Dermis microvascular lymphatic vessel endothelial cell (primary cell): ENCODE results near the gene MME. TPM values are rescaled to one million over a fixed set of nuclear protein-coding genes. Genes with fewer than 3 reads are reported as not detected.
"Not testable (repeated sequence)": the region's sequence is repeated elsewhere in the genome, so short reads cannot be mapped to it uniquely, and the experiment has no call there.

ENCODE experiments used
- DNase-seq, 2 donors: peaks; one replicate each; pipeline versions ENCODE4 v3.0.0 to v3.0.0-alpha.2; 2010; ENCODE audit warnings: low read depth in 2 of 2
- total RNA-seq: library from RNA; depleted of rRNA; stranded (reverse); fragments of >200 nt; gene quantifications from 2 replicates; pipeline ENCODE4 v1.2.1, GENCODE V29; 2014

The MME gene
- total RNA-seq, 1 donor from 2014 or later = 1.3 TPM

DNA sequence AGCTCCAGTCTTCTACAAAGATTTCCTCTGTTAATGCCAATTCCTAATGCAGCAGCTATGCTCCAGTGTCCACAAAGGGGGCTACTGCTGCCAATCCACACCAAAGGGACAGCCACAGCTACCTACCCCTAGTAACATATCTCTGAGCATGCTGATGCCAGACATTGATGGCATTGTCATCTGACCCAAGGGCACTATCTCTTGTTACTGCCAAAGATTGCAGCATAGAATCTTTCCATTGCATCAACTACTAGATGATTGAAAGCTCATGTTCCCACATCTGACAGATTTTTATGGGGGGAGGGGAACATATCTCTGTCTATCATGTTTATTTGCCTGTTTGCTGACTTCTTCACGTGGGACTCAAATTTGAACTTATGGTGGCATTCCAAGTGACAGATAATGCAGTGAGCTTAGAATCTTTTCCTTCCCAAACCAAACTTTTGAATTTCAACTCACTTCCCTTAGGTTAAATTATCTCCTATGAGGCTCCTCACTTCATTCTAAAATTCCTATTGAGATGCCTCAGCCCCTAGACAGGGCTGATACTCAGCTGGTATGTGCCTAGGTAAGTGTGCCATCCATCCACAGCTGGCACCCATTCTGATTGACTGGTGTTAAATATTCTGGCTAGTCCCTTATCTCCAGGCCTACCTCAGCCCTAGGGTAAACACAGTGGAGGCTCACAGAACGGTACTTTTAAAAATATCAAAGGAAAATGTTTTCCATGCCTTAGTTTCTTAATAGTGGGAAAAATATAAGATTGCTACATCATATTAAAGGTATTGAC lies 113.0 kb downstream of the MME start:
- DNase-seq = no peak

DNA sequence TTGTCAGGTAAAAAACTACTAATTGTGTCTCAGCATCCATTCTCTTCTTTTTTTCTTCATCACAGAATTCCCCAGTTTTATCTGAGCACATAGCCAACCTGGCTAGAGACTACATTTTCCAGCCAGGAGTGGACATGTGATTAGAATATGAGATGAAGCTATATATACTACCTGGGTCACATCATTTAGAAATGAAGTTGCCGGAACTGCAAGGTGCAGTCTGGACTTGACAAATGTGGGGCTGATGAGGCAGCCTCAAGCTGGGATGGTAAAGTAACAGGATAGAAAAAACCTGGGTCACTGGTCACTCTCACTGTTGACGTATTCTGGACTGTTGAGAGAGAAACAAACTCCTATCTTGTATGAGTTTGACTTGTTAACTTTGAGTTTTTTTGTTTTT lies 113.7 kb downstream of the MME start:
- no peak for DNase-seq

DNA sequence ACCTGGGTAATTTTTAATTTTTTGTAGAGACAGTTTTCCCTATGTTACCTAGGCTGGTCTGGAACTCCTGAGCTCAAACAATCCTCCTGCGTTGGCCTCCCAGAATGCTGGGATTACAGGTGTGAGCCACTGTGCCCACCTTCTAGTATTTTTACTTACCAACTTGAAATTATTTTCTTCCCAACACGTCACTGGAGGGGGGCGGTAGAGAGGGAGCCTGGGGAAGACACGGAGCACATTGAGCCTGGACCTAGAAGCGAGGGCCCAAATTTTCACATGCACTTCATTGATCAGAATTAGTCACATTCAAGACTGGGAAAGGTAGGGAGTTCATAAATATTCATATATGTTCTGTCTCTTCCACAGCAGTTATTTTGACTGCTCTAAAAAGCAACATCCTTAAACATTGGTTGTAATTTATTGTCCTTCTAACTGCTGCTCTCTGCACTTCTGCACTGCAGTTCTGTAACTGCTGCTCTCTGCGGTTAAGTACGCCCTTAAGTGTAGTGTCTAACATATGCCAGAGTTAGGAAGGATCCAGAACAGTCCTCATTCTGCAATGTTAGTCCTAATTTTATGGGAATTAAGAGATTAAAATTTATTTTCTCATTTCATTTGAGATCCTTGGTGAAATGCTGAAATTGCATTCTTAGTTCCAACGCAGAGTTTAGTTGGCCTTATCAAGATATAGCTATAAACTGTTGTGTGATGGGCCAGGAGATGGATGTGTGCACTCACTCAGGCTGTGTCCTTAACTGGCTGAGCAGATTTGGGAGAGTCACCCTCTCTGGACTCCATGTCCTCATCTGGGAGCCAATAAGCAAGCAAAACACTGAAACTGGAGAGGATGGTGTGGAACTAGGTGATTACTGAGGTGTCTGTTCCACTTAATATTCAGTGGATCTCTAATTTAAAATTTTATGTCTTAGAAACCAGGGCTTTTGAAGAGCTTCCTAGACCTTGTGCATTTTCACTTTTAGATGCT lies 115.1 kb downstream of the MME start:
- DNase-seq = no peak

DNA sequence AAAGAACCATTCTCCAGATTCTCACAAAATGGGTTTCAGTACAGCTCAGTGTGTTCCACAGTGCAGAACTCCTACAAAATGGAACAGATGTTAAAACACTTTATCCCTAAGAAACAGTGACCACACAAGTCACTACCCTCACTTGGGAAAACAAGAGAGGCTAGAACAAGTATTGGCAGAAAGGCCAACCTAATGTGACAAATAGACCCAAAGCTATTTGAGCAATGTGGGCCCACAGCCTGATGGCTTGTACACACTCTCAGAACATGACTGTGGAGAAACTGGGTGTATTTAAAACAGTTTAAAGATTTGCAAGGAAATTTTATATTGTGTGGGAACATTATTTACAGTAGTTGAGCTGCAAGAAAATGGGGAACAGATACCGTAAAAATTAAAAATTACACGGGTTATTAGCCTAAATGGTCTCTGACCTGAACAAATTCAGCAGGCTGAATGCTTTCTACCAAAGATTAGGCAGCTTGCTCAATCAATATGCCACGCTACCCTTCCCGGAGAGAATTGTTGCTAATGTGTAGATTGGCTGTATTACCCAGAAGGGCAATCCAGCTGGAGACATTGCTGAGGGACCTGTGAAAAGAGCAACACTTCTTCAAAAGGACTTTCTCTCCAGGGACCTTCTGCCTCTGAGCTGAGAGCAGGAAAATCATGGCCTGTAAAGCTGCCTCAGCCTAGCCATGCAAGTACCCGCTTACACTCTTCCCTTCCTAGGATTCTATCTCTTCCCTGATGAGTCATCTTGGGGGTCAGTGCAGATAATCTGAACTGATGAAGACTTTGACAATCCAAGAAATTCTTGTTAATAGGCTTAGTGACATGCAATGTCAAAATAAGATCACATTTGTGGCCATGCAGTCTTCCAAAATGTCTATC lies 116.3 kb downstream of the MME start:
- no peak for DNase-seq

DNA sequence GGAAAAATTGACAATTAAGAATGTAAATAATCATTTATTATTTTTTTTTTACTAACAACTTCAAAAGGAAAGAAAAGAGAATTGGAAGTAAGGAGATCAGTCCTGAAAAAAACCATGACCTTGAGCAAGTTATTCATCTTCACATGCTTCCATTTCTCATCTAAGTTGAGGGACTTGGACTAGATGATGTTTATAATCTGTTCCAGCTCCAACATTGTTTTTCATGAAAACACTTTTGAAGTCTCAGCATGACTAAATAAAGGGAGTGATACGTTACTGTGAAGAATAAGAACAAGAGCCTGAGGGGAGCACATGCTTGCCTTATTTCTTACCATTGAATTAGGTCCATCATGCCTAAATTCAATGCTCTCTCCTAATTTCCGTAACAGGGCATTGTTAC lies 117.7 kb downstream of the MME start:
- DNase-seq = no peak

DNA sequence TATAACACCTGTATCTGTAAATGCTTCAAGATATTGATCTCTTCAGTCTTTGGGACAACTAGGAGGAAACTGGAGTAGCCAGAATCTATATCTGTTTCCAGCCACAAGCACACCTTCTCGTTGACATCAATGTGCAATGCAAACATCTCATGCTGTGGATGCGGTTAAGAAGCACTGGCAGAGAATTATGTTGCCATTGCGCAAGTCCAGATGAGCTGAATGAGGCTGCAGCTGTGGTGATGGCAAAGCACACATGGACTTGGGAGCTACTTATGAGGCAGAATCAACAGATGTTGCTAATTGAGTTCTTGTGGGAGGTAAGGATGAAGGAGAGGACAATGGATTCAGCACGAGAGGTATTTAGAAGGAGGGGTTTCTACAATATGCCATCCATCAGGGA lies 122.5 kb downstream of the MME start:
- DNase-seq = no peak

DNA sequence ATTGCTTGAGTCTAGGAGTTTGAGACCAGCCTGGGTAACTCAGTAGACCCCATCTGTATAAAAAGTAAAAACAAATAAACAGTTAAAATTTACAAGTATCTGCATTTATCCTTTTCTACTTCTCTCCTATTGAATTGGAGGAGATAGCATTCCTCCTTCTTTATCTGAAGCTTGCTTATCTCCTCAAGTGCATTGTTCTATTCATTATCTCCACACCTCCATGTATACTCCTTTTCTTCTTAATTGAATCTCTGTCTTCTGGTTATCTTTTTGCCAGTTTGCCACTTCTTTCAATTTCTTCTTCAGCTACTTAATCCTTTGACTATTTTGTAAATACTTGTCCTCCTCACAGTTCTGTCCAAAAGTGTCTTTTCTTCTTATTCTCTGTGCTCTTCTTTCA lies 124.7 kb downstream of the MME start:
- no peak for DNase-seq

DNA sequence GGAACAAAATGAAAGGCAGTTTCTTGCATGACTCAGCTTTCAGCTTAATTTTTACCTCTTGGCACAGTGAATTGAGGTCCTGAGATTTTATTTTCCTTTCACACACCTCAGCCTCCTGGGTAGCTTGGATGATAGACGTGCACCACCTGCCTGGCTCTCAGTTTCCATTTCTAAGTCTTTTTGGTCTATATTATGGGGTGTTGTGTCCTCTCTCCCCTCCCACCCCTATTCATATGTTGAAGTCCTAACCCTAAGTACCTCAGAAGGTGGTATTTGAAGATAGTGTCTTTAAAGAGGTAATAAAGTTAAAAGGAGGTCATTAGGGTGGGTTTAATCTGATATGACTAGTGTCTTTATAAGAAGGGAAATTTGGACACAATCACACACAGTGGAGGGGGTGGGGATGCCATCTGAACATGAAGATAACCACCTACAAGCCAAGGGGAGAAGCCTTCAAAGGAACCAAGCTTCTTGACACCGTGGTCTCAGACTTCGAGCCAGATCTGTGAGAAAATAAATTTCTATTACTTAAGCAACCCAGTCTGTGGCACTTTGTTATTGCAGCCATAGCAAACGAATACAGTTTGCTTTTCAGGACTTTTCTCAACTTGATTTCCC lies 128.2 kb downstream of the MME start:
- no peak for DNase-seq

DNA sequence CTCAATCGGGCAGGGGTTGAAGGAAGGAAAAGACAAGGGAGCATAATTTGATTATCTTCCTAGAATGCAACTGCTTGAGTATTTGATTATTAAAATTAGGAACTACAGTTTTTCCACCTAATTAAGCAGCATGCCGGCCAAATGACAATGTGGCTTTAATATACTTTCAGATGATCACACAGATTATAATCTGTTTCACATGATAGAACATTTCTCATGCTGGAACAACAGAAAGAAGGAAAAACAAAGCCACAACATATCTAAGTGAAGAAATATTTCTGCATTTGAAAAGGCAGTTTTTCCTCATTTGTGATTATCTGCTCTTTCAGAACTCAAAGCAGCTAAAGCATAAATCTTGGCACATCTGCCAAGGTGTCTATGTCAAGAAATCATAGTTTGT lies 130.6 kb downstream of the MME start:
- DNase-seq = no peak

DNA sequence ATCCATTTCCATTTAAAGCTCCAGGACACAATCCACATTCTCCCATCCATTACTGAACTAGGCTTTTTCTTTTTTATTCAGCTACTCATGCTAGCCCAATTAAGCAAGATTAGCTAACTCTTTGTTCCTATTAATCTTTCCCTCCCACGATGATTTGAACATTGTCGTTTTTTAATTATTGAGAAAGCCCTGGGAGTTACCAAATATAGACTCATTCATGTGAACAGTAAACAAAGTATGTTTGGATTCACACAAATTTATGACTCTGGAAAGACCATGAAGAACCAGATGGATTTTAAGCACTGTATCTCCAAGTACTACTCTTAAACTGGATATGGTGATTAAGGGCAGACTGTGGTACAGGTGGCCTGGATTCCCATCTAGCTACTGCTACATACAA lies 131.1 kb downstream of the MME start:
- no peak for DNase-seq

DNA sequence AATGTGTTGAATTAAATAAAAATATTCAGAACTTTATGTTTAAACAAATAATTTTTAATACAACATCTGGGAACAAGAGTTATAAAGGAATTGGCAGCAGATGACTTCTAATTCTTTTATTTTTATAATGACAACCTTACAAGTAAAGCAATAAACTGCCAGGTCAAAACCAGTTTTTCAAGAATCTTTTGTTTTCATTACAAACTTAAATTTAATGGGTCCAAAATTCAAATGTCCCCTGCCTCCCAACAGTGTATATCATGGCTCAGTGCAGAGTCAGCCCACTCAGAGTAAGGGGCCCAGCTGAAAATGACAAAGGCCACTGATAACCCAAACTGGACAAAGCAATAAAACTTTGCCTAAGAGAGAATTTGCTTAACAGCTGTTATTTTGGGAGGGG lies 131.8 kb downstream of the MME start:
- no peak for DNase-seq

DNA sequence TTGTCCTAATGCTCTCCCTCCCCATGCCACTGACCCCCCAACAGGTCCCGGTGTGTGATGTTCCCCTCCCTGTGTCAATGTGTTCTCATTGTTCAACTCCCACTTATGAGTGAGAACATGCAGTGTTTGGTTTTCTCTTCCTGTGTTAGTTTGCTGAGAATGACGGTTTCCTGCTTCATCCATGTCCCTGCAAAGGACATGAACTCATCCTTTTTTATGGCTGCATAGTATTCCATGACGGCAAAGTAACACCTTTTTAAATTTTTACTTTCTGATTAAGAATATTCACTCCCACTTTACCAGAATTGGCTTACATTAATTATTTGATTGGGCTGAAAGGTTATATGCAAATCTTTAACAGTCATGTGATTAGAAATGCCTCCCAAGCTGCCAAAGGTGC lies 135.9 kb downstream of the MME start:
- DNase-seq = not testable (repeated sequence)

DNA sequence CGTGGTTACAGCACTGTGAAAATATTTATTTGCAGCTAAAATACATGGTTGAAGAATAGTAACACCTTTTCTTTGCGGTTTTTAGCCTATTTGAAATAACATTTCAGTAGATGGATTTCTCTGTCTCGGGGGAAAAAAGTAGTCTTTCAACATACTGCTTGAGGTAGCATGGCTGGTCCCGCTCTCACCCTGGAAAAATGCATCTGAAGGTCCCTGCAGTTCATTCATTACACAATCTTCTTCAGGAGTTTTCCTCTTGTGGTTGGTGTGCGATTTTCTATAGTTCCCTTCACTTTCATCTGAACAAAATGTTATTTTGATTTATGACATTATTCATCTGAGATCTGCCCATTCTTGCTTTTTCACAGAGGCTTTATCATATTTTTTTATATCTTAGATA lies 137.5 kb downstream of the MME start:
- no peak for DNase-seq

DNA sequence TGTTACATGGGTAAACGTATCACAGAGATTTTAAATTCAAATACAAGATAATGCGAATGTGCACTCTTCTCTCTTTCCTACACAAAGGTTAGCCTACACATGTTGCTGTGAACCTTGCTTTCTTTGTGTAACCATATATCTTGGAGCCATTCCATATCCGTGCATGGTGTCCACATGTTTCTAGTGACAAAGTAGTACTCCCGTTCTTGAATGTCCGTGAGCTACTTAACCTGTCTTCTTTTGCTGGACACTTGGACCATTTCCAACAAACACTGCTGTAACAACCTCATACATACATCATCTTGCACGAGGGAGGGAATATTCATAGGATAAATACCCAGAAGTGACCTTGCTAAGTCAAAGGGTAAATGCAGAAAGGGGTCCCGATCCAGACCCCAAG lies 138.3 kb downstream of the MME start:
- no peak for DNase-seq

DNA sequence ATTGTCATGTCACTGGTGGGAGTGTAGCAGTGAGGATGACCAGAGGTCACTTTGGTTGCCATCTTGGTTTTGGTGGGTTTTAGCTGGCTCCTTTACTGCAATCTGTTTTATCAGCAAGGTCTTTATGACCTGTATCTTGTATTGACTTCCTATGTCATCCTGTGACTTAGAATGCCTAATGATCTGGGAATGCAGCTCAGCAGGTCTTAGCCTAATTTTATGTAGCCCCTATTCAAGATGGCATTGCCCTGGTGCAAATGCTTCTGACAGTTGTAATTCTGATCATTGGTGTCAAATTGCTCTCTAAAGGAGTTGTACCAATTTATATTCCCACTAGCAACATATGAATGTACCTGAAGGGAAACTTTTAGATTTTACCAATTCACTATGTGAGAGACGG lies 139.0 kb downstream of the MME start:
- DNase-seq = no peak

DNA sequence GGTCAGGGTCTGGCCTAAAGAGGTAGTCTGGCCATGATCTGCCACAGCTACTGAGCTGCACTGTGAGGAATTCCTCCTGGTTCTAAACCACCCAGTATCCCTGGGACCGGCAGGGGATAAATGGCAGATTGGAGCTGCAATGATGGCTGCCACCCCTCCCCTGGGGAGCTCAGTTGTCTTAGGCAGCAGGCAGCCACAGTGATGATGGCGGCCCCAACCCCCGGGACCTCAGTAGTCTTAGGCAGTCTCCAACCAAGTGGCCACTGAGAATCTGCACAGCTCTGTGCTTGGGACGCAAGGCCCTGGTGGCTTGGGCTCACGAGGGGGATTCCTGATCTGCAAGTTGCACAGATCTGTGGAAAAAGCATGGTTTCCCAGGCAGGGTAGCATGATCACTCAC lies 145.3 kb downstream of the MME start:
- no peak for DNase-seq

DNA sequence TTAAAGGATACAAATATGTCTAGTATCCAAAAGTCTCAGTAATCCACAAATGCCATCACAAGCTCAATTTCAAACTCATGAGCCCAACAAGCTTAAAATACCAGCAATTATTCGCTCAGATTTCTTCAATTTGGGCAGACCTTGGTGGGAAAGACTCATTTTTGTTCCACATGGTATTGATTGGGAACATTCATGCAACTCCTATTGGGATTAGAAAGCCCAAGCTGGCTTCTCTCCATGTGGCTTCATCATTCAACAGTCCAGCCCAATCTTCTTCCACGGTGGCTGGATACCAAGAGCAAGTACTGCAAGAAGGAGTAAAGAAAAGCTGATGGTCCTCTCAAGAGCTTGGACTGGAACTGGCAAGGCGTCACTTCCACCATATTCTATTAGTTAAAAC lies 147.0 kb downstream of the MME start:
- no peak for DNase-seq

DNA sequence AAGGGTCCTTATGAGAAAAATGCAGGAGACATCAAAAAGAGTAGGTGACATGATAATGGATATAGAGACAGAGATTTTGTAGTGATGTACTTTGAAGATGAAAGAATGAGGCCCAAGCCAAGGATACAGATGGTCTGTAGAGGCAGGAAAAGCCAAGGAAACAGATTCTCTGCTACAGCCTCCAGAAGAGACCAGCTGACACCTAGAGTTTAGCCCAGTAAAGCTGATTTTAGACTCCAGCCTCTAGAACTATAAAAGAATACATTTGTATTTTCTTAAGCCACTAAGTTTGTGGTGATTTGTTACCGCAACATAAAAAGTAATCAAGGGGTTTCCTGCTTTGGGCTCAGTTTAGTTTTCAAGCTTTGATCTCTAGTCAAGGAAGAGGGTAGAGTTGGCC lies 148.6 kb downstream of the MME start:
- no peak for DNase-seq

DNA sequence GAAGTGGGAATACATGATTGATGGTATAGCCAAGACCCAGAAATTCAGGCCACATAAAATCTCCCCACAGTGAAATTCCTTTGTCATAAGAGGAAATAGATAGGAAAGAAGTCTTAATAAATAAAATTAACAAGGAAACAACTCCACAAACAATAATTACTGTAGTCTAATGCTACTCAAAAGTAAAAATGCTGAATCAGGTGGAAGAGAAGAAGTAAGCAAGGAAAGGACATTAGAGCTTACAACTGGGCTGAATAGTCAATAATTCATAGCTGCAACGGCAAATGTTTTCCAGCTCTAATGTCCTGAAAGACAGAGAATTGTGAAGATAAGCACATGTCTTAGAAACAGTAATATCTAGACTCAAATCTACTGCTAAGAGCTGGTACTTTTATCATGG lies 149.0 kb downstream of the MME start:
- DNase-seq = no peak

DNA sequence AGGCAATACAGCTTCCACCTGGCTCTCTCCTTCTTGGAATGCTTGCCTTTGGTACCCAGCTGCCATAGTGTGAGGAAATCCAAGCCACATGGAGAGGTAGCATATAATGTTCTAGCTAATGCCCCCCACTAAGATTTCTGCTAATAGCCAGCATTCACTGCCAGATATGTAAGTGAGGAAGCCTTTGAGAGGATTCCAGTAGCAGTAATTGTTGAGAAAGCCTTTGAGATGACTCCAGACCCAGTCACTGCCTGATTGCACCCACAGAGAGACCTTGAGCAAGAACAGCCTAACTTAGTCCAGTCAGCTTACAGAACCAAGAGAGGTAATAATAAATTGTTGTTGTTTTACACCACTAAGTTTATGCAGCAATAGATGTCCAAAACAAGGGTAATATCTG lies 150.3 kb downstream of the MME start:
- no peak for DNase-seq

DNA sequence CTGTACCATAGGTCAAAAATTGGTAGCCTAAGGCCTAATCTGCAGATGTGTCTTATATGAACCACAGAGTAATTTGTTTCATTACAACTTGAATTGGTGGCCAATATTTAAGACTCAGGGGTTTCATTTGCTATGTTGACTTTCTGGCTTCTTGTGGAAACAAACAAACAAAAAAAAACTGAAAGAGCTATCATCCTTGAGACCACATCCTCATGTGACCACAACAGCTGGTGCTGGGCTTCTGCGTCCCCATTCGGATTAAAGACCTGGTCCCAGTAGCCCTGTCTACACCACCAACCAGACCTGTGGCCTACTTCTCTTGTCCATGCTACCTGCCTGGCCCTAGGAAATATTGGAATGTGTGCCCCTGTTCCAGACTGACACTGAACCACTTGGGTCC lies 151.7 kb downstream of the MME start:
- no peak for DNase-seq
